NCI-H1048 (cell line): Measurements from ENCODE around the gene OR6C2.
"Not testable (repeated sequence)": the region's sequence is repeated elsewhere in the genome, so short reads cannot be mapped to it uniquely, and the experiment has no call there.

ENCODE experiments used
- DNase-seq: peaks from one replicate; lab custom pipeline; 2025; lab: John Stamatoyannopoulos, UW

Gene OR6C2

GRCh38 chr12:55472264-55472663, 28.4 kb downstream of the OR6C2 start:
- DNase-seq = no peak

GRCh38 chr12:55479136-55479535, 35.3 kb downstream of the OR6C2 start:
- not testable (repeated sequence) for DNase-seq

GRCh38 chr12:55484284-55484683, 40.4 kb downstream of the OR6C2 start:
- not testable (repeated sequence) for DNase-seq

- no peak for DNase-seq
Observed at GRCh38 chr12:55492078-55492477, 48.2 kb downstream of the OR6C2 start, which contains the start of gene OR6C68. TSS of gene OR6C68 (plus strand) at chr12:55492378. CDS start at chr12:55492378, 0 bp downstream.

- DNase-seq = no peak
Observed at GRCh38 chr12:55495490-55495889, 51.6 kb downstream of the OR6C2 start.

GRCh38 chr12:55499231-55499630, 55.4 kb downstream of the OR6C2 start:
- no peak for DNase-seq

GRCh38 chr12:55499810-55500252, 56.0 kb downstream of the OR6C2 start:
- DNase-seq = no peak

- DNase-seq = no peak
Observed at GRCh38 chr12:55501601-55502000, 57.7 kb downstream of the OR6C2 start.
